ENCODE measurements around the gene NBDY. TPM values are rescaled to one million over a fixed set of nuclear protein-coding genes. Genes with fewer than 3 reads are reported as not detected.

Gene NBDY
- total and polyA plus RNA-seq, 2 of the 13 experiments (the other 11 are each of a cell fraction or from before 2014, with no cell fraction given): 1.4 to 1.7 TPM

- no peak for TF ChIP-seq ZNF549 (CRISPR knock-in tag; IDR thresholded peaks at IDR 0.05)
- TF ChIP-seq ZNF350 (CRISPR knock-in tag; IDR thresholded peaks at IDR 0.05; ENCODE audit: borderline replicate concordance, low read depth): no peak
- TF ChIP-seq CTCF (CRISPR knock-in tag; IDR thresholded peaks at IDR 0.05): peak; percentile 72
- 0 out of 2 replicates have a peak, but pooled peaks have one; percentile 14 for TF ChIP-seq RAD21 (CRISPR knock-in tag; IDR thresholded peaks at IDR 0.05)
- no peak for TF ChIP-seq SRSF4 (IDR thresholded peaks at IDR 0.05; ENCODE audit: low read depth, low read length, poor library complexity, severe bottlenecking)
- no peak for TF ChIP-seq IKZF4 (CRISPR knock-in tag; IDR thresholded peaks at IDR 0.05; ENCODE audit: borderline replicate concordance, low read depth, not compliant biosample characterization)
- TF ChIP-seq, protein P1, sequence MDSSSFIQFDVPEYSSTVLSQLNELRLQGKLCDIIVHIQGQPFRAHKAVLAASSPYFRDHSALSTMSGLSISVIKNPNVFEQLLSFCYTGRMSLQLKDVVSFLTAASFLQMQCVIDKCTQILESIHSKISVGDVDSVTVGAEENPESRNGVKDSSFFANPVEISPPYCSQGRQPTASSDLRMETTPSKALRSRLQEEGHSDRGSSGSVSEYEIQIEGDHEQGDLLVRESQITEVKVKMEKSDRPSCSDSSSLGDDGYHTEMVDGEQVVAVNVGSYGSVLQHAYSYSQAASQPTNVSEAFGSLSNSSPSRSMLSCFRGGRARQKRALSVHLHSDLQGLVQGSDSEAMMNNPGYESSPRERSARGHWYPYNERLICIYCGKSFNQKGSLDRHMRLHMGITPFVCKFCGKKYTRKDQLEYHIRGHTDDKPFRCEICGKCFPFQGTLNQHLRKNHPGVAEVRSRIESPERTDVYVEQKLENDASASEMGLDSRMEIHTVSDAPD (CRISPR knock-in tag; IDR thresholded peaks at IDR 0.05): no peak
- TF ChIP-seq ZFY (CRISPR knock-in tag; IDR thresholded peaks at IDR 0.05): no peak
- TF ChIP-seq STAG1 (CRISPR knock-in tag; IDR thresholded peaks at IDR 0.05): peak; percentile 66
- no peak for TF ChIP-seq PRPF4 (IDR thresholded peaks at IDR 0.05; ENCODE audit: low read depth, low read length, poor library complexity, severe bottlenecking)
- no peaks in the 10 kb centered on the region for H3K36me3 ChIP-seq (replicated peaks in 1 of 2; ENCODE audit: control insufficient read depth in 1 of 2, insufficient read depth in 2 of 2, low read length in 2 of 2)
- no peaks in the 10 kb centered on the region for H4K20me1 ChIP-seq (ENCODE audit: insufficient read depth, low read length)
- ATAC-seq (peak; percentile 85), FAIRE-seq (peak; percentile 70), DNase-seq (ENCODE audit: low spot score) (peak; percentile 18)
- H3K79me2 ChIP-seq (ENCODE audit: insufficient read depth, low read length): no peaks in the 10 kb centered on the region
- 10% methylated on average over 4 of the region's 7 CpGs for WGBS (ENCODE audit: low lambda C conversion rate)
- intact Hi-C loops (cut with micrococcal nuclease; ENCODE audit: unreplicated experiment) (no loop called here), in situ Hi-C loops (cut with HindIII; ENCODE audit: extremely low pct_ligation_motif_present, low pct_unique_long_range_greater_than_20kb) (no loop called here)
- H3K4me3 ChIP-seq (replicated peaks in 1 of 3; ENCODE audit: insufficient read depth in 1 of 3, low read depth in 2 of 3, low read length in 3 of 3): peak overlapping the region in 1 of 3 experiments; percentile 16; a peak in 3 of 6 replicates
- H3K27me3 ChIP-seq (ENCODE audit: control insufficient read depth in 1 of 2, insufficient read depth in 2 of 2, low read length in 2 of 2): no peaks in the 10 kb centered on the region
- POLR2A ChIA-PET: no interaction called here
- H3K27ac ChIP-seq (ENCODE audit: extremely low read length, insufficient read depth, low read length): no peak overlapping the region
- no peak overlapping the region for H3K9ac ChIP-seq (ENCODE audit: insufficient read depth, low read depth, low read length)
- CTCF ChIA-PET (ENCODE audit: low intra/inter-chr PET ratio, low total read pairs): no interaction called here
- H3K9me3 ChIP-seq (ENCODE audit: low read length): no peaks in the 10 kb centered on the region
- H2AFZ ChIP-seq (ENCODE audit: low read length): no peak overlapping the region
- peaks cover 18% of the 10 kb centered on the region for H3K4me1 ChIP-seq (ENCODE audit: insufficient read depth, low read length)
- peak overlapping the region; percentile 12; the same call in 1 of the 2 replicates for H3K4me2 ChIP-seq (ENCODE audit: low read depth, low read length)
- BruUV-seq (replicated peaks): no TSS peak
Measured at GRCh38 chrX:56788717-56789122, 59.7 kb downstream of the NBDY start.
